ENCODE measurements around the gene E4F1. TPM values are rescaled to one million over a fixed set of nuclear protein-coding genes. Genes with fewer than 3 reads are reported as not detected.

E4F1 gene
- total RNA-seq, 1 experiment from 2014 or later, result 30.1 TPM

DNA sequence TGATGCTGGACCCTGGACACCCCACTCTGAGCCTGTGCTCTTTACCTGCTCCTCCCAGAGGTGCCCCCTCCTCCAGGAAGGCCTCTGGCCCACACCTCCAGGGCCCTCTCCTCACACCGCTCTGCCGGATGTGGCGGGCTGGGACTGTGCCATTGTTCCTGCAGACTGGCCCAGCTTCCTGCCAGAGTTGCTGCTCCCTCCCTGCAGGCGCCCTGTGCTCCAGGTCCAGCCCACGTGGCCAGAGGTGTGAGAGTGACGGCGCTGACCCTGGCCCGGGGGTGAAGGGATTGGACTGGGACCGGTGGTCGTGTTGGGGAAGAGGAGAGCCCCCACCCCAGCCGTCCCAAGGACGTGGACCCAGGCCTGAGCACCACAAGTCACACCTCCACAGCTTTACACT, 5.7 kb downstream of the E4F1 start:
- H3K4me1 ChIP-seq, result peaks cover 8% of the 10 kb centered on the region
- ChIA-PET CTCF (no interaction called here), POLR2A (no interaction called here)
- H3K9me3 ChIP-seq, result no peaks in the 10 kb centered on the region
- TF ChIP-seq, protein P1, sequence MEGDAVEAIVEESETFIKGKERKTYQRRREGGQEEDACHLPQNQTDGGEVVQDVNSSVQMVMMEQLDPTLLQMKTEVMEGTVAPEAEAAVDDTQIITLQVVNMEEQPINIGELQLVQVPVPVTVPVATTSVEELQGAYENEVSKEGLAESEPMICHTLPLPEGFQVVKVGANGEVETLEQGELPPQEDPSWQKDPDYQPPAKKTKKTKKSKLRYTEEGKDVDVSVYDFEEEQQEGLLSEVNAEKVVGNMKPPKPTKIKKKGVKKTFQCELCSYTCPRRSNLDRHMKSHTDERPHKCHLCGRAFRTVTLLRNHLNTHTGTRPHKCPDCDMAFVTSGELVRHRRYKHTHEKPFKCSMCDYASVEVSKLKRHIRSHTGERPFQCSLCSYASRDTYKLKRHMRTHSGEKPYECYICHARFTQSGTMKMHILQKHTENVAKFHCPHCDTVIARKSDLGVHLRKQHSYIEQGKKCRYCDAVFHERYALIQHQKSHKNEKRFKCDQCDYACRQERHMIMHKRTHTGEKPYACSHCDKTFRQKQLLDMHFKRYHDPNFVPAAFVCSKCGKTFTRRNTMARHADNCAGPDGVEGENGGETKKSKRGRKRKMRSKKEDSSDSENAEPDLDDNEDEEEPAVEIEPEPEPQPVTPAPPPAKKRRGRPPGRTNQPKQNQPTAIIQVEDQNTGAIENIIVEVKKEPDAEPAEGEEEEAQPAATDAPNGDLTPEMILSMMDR (IDR thresholded peaks at IDR 0.05; ENCODE audit: insufficient read depth in 1 of 2, low read depth in 1 of 2, low read length in 1 of 2, severe bottlenecking in 1 of 2, unreplicated experiment in 1 of 2), result no peak
- DNase-seq, result no peak
- Mint-ChIP-seq H3K27me3 (ENCODE audit: insufficient read depth, unreplicated experiment) (no peaks in the 10 kb centered on the region), H3K27ac (ENCODE audit: unreplicated experiment) (no peak overlapping the region), H3K4me3 (ENCODE audit: unreplicated experiment) (no peak overlapping the region), H3K9me3 (ENCODE audit: unreplicated experiment) (no peaks in the 10 kb centered on the region), H3K36me3 (ENCODE audit: insufficient read depth, unreplicated experiment) (peaks cover 2% of the 10 kb centered on the region), H3K4me1 (ENCODE audit: low read depth, unreplicated experiment) (no peaks in the 10 kb centered on the region)
- intact Hi-C loops (cut with micrococcal nuclease; ENCODE audit: unreplicated experiment), result no loop called here
- no peaks in the 10 kb centered on the region for H3K27me3 ChIP-seq (replicated peaks; ENCODE audit: control insufficient read depth, insufficient read depth, low read length)
- H3K36me3 ChIP-seq (ENCODE audit: control insufficient read depth, insufficient read depth, low read length), result no peaks in the 10 kb centered on the region; the same call in 1 of the 2 replicates
- H3K4me3 ChIP-seq (ENCODE audit: low read depth, low read length), result no peak overlapping the region
- no TSS peak for BruUV-seq (replicated peaks)

DNA sequence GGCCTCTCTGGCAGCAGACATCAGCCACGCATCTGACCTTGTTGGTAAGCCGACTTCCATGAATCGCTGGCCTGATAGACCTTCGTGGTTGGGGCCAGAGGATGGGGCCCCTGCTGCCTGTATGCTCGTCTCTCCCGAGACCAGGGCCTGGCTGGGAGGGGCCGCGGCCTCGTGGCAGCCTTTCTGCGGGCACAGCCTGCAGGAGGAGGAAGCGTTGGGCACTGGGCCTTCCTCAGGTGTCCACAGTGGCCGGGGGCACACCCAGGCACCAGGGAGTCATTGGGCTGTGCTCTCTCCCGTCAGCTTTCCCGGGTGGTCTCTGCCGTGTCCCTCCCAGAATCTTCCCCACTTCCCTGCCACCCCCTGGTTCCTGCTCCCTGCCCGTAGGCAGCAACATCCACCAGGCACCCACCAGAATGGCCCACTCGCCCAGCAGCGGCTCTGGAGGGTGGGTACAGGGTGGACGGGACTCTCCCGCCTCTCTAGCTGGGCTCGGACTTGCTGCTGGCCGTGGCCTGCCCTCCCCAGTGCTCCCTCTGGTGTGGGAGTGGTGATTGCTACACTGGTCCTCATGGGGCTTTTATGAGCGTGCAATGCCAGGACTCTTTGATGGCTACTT, 6.3 kb downstream of the E4F1 start:
- Mint-ChIP-seq H3K27ac (ENCODE audit: unreplicated experiment) (no peak overlapping the region), H3K27me3 (ENCODE audit: insufficient read depth, unreplicated experiment) (no peaks in the 10 kb centered on the region), H3K4me1 (ENCODE audit: low read depth, unreplicated experiment) (no peaks in the 10 kb centered on the region), H3K36me3 (ENCODE audit: insufficient read depth, unreplicated experiment) (peaks cover 4% of the 10 kb centered on the region), H3K4me3 (ENCODE audit: unreplicated experiment) (no peak overlapping the region), H3K9me3 (ENCODE audit: unreplicated experiment) (no peaks in the 10 kb centered on the region)
- intact Hi-C loops (cut with micrococcal nuclease; ENCODE audit: unreplicated experiment), result no loop called here
- H3K4me3 ChIP-seq (ENCODE audit: low read depth, low read length), result no peak overlapping the region
- no peaks in the 10 kb centered on the region; the same call in 1 of the 2 replicates for H3K36me3 ChIP-seq (ENCODE audit: control insufficient read depth, insufficient read depth, low read length)
- no peaks in the 10 kb centered on the region for H3K27me3 ChIP-seq (replicated peaks; ENCODE audit: control insufficient read depth, insufficient read depth, low read length)
- no TSS peak for BruUV-seq (replicated peaks)
- ChIA-PET CTCF (no interaction called here), POLR2A (no interaction called here)
- peaks cover 2% of the 10 kb centered on the region for H3K4me1 ChIP-seq
- no peaks in the 10 kb centered on the region for H3K9me3 ChIP-seq
- no peak for DNase-seq
- TF ChIP-seq, protein P1 (IDR thresholded peaks at IDR 0.05; ENCODE audit: insufficient read depth in 1 of 2, low read depth in 1 of 2, low read length in 1 of 2, severe bottlenecking in 1 of 2, unreplicated experiment in 1 of 2), result no peak

DNA sequence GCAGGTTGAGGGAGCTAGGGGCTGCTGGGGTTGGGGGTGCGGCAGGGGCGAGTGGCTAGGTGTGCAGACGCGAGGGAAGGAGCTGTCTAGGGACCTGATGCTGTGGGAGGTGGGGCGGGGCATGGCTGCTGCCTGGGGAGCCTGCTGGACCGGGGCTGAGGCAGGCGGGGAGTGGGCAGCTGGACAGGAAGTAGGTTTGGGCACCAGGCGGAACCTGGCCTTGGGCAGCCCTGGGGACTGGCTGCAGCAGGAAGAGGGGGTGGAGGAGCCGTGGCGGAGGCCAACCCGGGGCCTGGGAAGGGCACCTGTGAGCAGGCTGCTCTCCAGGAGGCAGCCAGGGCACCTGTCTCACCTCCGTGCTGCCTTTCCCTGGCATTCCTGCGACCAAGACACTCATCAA, 7.0 kb downstream of the E4F1 start:
- no peaks in the 10 kb centered on the region for H3K27me3 ChIP-seq (replicated peaks; ENCODE audit: control insufficient read depth, insufficient read depth, low read length)
- no peaks in the 10 kb centered on the region for H3K27me3 Mint-ChIP-seq (ENCODE audit: insufficient read depth, unreplicated experiment)
- intact Hi-C loops (cut with micrococcal nuclease; ENCODE audit: unreplicated experiment), result no loop called here
- no peaks in the 10 kb centered on the region; the same call in 1 of the 2 replicates for H3K36me3 ChIP-seq (ENCODE audit: control insufficient read depth, insufficient read depth, low read length)
- TF ChIP-seq, protein P1 (IDR thresholded peaks at IDR 0.05; ENCODE audit: insufficient read depth in 1 of 2, low read depth in 1 of 2, low read length in 1 of 2, severe bottlenecking in 1 of 2, unreplicated experiment in 1 of 2), result no peak
- H3K9me3 ChIP-seq, result no peaks in the 10 kb centered on the region
- CTCF ChIA-PET, result no interaction called here
- H3K27ac Mint-ChIP-seq (ENCODE audit: unreplicated experiment), result no peak overlapping the region
- H3K4me3 Mint-ChIP-seq (ENCODE audit: unreplicated experiment), result no peak overlapping the region
- BruUV-seq (replicated peaks), result no TSS peak
- no peaks in the 10 kb centered on the region for H3K9me3 Mint-ChIP-seq (ENCODE audit: unreplicated experiment)
- H3K4me1 ChIP-seq, result no peaks in the 10 kb centered on the region
- no peak for DNase-seq
- no peaks in the 10 kb centered on the region for H3K4me1 Mint-ChIP-seq (ENCODE audit: low read depth, unreplicated experiment)
- H3K36me3 Mint-ChIP-seq (ENCODE audit: insufficient read depth, unreplicated experiment), result peaks cover 10% of the 10 kb centered on the region
- POLR2A ChIA-PET, result no interaction called here
- no peak overlapping the region for H3K4me3 ChIP-seq (ENCODE audit: low read depth, low read length)

All from Caco-2 (cell line).